Glutamatergic neuron (in vitro differentiated cells): ENCODE data around the gene LSS. TPM values are rescaled to one million over a fixed set of nuclear protein-coding genes. Genes with fewer than 3 reads are reported as not detected.

Experiments
- DNase-seq: peaks from one replicate; pipeline ENCODE4 v3.0.0; 2022
- H3K27ac Mint-ChIP-seq: one replicate; pipeline ENCODE4 v1.8.0; 2020; ENCODE audit warnings: mild to moderate bottlenecking, mixed read lengths, inconsistent platforms; ENCODE audit not compliant: unreplicated experiment
- H3K27me3 Mint-ChIP-seq: one replicate; pipeline ENCODE4 v1.8.0; 2020; ENCODE audit warnings: mild to moderate bottlenecking, moderate library complexity, mixed read lengths, inconsistent platforms; ENCODE audit not compliant: unreplicated experiment
- H3K36me3 Mint-ChIP-seq: one replicate; pipeline ENCODE4 v1.8.0; 2020; ENCODE audit warnings: mild to moderate bottlenecking, mixed read lengths, inconsistent platforms; ENCODE audit not compliant: unreplicated experiment
- H3K4me1 Mint-ChIP-seq: one replicate; pipeline ENCODE4 v1.8.0; 2020; ENCODE audit warnings: mild to moderate bottlenecking, low read depth, mixed read lengths, inconsistent platforms; ENCODE audit not compliant: unreplicated experiment
- H3K4me3 Mint-ChIP-seq: one replicate; pipeline ENCODE4 v1.8.0; 2020; ENCODE audit warnings: mild to moderate bottlenecking, mixed read lengths, inconsistent platforms; ENCODE audit not compliant: unreplicated experiment
- H3K9me3 Mint-ChIP-seq: one replicate; pipeline ENCODE4 v1.8.0; 2020; ENCODE audit warnings: mild to moderate bottlenecking, moderate library complexity, mixed read lengths, inconsistent platforms; ENCODE audit not compliant: unreplicated experiment
- total RNA-seq: library from RNA; stranded (reverse); fragmentation: NEBNext Ultra II Directional; extraction: Animal tissue kit (Norgen Biotek cat#: 25700); gene quantifications from one replicate; pipeline ENCODE4 v1.2.1, GENCODE V29; 2021; ENCODE audit not compliant: unreplicated experiment
- TF ChIP-seq, protein P1 (sequence below): fragments of 200-600 bp; sonication (generic); IDR thresholded peaks from one replicate; pipeline ENCODE4 v1.5.0; 2021; ENCODE audit not compliant: partially characterized antibody, unreplicated experiment

The LSS gene
- total RNA-seq, 1 donor from 2014 or later, result 390 TPM

DNA sequence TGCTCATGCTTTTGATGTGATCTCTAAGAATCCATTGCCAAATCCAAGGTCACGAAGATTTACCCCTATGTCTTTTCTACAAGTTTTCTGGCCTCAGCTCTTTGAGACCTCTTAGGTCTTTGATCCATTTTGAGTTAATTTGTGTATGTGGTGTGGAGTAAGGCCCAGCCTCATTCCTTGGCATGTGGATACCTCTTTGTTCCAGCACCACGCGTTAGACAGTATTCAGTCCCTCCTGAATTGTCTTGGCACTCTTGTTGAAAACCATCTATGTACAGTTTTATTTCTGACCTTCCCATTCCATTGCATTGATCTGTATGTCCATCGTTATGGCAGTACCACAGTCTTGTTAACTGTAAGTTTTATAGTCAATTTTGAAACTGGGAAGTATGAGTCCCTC is 65.2 kb downstream of the LSS start:
- no peak for DNase-seq
- peaks cover 6% of the 10 kb centered on the region for H3K9me3 Mint-ChIP-seq
- peaks cover 3% of the 10 kb centered on the region for H3K4me1 Mint-ChIP-seq
- peaks cover 14% of the 10 kb centered on the region for H3K36me3 Mint-ChIP-seq
- peaks cover 8% of the 10 kb centered on the region for H3K27me3 Mint-ChIP-seq
- no peak overlapping the region for H3K27ac Mint-ChIP-seq
- TF ChIP-seq, protein P1, sequence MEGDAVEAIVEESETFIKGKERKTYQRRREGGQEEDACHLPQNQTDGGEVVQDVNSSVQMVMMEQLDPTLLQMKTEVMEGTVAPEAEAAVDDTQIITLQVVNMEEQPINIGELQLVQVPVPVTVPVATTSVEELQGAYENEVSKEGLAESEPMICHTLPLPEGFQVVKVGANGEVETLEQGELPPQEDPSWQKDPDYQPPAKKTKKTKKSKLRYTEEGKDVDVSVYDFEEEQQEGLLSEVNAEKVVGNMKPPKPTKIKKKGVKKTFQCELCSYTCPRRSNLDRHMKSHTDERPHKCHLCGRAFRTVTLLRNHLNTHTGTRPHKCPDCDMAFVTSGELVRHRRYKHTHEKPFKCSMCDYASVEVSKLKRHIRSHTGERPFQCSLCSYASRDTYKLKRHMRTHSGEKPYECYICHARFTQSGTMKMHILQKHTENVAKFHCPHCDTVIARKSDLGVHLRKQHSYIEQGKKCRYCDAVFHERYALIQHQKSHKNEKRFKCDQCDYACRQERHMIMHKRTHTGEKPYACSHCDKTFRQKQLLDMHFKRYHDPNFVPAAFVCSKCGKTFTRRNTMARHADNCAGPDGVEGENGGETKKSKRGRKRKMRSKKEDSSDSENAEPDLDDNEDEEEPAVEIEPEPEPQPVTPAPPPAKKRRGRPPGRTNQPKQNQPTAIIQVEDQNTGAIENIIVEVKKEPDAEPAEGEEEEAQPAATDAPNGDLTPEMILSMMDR, result no peak
- no peak overlapping the region for H3K4me3 Mint-ChIP-seq

DNA sequence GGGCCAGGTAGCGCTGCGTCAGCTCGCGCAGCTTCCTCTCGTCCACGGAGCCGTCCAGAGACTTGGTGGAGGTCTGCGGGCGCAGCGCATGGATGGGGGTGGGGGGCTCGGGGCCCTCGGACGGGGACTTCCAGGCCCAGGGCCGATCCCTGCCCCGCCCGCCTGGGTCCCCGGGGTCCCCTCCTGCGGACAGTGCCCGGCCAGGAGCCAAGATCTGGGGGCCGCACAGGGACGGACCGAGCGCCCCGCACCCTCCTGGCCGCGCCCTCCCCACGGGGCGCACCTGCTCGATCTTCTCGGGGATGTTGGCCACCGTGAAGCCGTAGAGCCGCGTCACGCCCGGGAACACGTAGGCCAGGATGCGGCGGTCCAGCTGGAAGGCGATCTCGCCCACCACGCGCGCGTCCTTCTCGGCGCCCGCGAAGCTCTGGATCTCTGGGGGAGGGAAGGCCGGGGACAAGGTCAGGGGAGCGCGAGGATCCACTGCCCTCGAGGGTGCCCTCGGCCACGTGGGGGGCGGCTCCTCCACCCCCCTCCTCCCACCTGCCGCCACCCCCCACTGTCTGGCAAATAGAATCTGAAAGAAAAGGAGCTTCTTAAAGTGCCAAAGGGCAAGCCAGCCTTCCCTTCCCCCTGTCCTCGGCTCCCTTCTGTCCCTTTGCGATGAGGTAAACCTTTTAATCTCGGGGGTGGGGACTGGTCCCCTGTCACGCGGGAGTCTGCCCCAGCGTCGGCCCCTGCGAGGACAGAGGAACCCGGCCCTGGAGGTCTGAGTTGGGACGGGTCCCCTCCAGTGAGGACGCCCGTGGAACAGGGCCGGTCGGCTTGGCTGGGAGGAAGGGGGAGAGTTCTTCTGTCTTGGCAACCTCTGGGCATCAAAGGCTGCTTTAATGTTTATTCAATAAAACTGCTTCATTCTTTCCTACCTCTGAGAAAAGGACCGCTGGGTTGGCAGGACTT is 66.7 kb downstream of the LSS start:
- TF ChIP-seq, protein P1, result no peak
- H3K27me3 Mint-ChIP-seq, result peaks cover 8% of the 10 kb centered on the region
- no peak overlapping the region for H3K4me3 Mint-ChIP-seq
- DNase-seq, result no peak
- peaks cover 6% of the 10 kb centered on the region for H3K9me3 Mint-ChIP-seq
- no peak overlapping the region for H3K27ac Mint-ChIP-seq
- peaks cover 14% of the 10 kb centered on the region for H3K36me3 Mint-ChIP-seq
- H3K4me1 Mint-ChIP-seq, result peaks cover 8% of the 10 kb centered on the region

GRCh38 chr21:46160907-46161632 is 67.5 kb downstream of the LSS start:
- Mint-ChIP-seq H3K4me1 (peaks cover 8% of the 10 kb centered on the region), H3K27ac (no peak overlapping the region), H3K36me3 (peaks cover 14% of the 10 kb centered on the region), H3K27me3 (peaks cover 8% of the 10 kb centered on the region), H3K9me3 (peaks cover 11% of the 10 kb centered on the region), H3K4me3 (no peak overlapping the region)
- peak; percentile 35 for DNase-seq
- TF ChIP-seq, protein P1, result no peak

- TF ChIP-seq, protein P1, result no peak
- H3K4me3 Mint-ChIP-seq, result no peak overlapping the region
- DNase-seq, result no peak
- peaks cover 12% of the 10 kb centered on the region for H3K9me3 Mint-ChIP-seq
- H3K4me1 Mint-ChIP-seq, result peaks cover 8% of the 10 kb centered on the region
- peaks cover 11% of the 10 kb centered on the region for H3K36me3 Mint-ChIP-seq
- no peak overlapping the region for H3K27ac Mint-ChIP-seq
- H3K27me3 Mint-ChIP-seq, result peaks cover 8% of the 10 kb centered on the region
Observed at GRCh38 chr21:46160657-46160906, 68.0 kb downstream of the LSS start.
